ENCODE measurements around the gene BCAR3.

The BCAR3 gene

GRCh38 chr1:93681101-93681988, at the start of gene BCAR3:
TSS of gene BCAR3 (minus strand) at chr1:93681837. CDS start at chr1:93674930, 6,907 bp downstream.
- DNase-seq: peak; percentile 50

- no peak for DNase-seq
Measured at GRCh38 chr1:93730621-93731020, 49.0 kb upstream of the BCAR3 start.

- DNase-seq: no peak
Measured at GRCh38 chr1:93729906-93730305, 48.3 kb upstream of the BCAR3 start.

- DNase-seq: no peak
Measured at GRCh38 chr1:93729502-93729901, 47.9 kb upstream of the BCAR3 start.

GRCh38 chr1:93728480-93729131, 47.0 kb upstream of the BCAR3 start:
- no peak for DNase-seq

GRCh38 chr1:93723733-93724270, 42.2 kb upstream of the BCAR3 start:
- no peak for DNase-seq

GRCh38 chr1:93723110-93723509, 41.5 kb upstream of the BCAR3 start:
- DNase-seq: no peak

- DNase-seq: no peak
Measured at GRCh38 chr1:93722081-93723031, 40.7 kb upstream of the BCAR3 start.

GRCh38 chr1:93720956-93721626, 39.5 kb upstream of the BCAR3 start:
- DNase-seq: no peak

- no peak for DNase-seq
Measured at GRCh38 chr1:93717640-93718039, 36.0 kb upstream of the BCAR3 start.

GRCh38 chr1:93716941-93717368, 35.3 kb upstream of the BCAR3 start:
- no peak for DNase-seq

- DNase-seq: no peak
Measured at GRCh38 chr1:93716163-93716562, 34.5 kb upstream of the BCAR3 start.

GRCh38 chr1:93715529-93716126, 34.0 kb upstream of the BCAR3 start:
- no peak for DNase-seq

- no peak for DNase-seq
Measured at GRCh38 chr1:93714356-93714755, 32.7 kb upstream of the BCAR3 start.

GRCh38 chr1:93713341-93713740, 31.7 kb upstream of the BCAR3 start:
- no peak for DNase-seq

GRCh38 chr1:93712741-93713140, 31.1 kb upstream of the BCAR3 start:
- no peak for DNase-seq

GRCh38 chr1:93710499-93711453, 29.1 kb upstream of the BCAR3 start:
- no peak for DNase-seq

GRCh38 chr1:93708734-93709481, 27.3 kb upstream of the BCAR3 start:
- DNase-seq: no peak

- DNase-seq: peak; percentile 46
Measured at GRCh38 chr1:93707956-93708355, 26.3 kb upstream of the BCAR3 start.

Measured in CD4-positive, alpha-beta T cell treated with Interleukin-15 for 1 hour (primary cell).